ENCODE results near the gene CCDC12. TPM values are rescaled to one million over a fixed set of nuclear protein-coding genes. Genes with fewer than 3 reads are reported as not detected.

The CCDC12 gene
- total and polyA plus RNA-seq, 9 of the 15 experiments (the other 6 are each of a cell fraction or from before 2014, with no cell fraction given): 8.9 to 201 (median 86.9) TPM

- no peak for TF ChIP-seq CBFA2T3 (IDR thresholded peaks at IDR 0.05)
- TF ChIP-seq NRF1 (conservative IDR thresholded peaks at IDR 0.05 in 1 of 2, IDR thresholded peaks at IDR 0.05 in 1 of 2): no peak
- no peak for TF ChIP-seq GTF2B (IDR thresholded peaks at IDR 0.05; ENCODE audit: extremely low read depth, insufficient read length)
- TF ChIP-seq HNRNPUL1 (IDR thresholded peaks at IDR 0.05; ENCODE audit: low read length): no peak
- no peak for TF ChIP-seq ZBTB7A (IDR thresholded peaks at IDR 0.05; ENCODE audit: borderline replicate concordance, control insufficient read depth, low read depth, low read length)
Observed at GRCh38 chr3:46996689-46997452, 20.3 kb upstream of the CCDC12 start (continued).

- H3K79me2 ChIP-seq (ENCODE audit: control insufficient read depth, insufficient read depth, low read length): no peaks in the 10 kb centered on the region
- H3K9ac ChIP-seq (ENCODE audit: insufficient read depth in 1 of 2, low read depth in 2 of 2, low read length in 2 of 2): peak overlapping the region in 1 of 2 experiments; percentile 75; a peak in 2 of 4 replicates
- TF ChIP-seq KLF16 (IDR thresholded peaks at IDR 0.05) (no peak), POLR2G (IDR thresholded peaks at IDR 0.05; ENCODE audit: low read depth, low read length) (peak; percentile 76), CHD1 (IDR thresholded peaks at IDR 0.05; ENCODE audit: low read length) (no peak), HCFC1 (IDR thresholded peaks at IDR 0.05; ENCODE audit: low read depth, low read length) (no peak), ZNF436 (CRISPR knock-in tag; IDR thresholded peaks at IDR 0.05) (no peak), RBFOX2 (IDR thresholded peaks at IDR 0.05; ENCODE audit: low read depth, low read length) (peak; percentile 65), POLR2A (conservative IDR thresholded peaks at IDR 0.05) (0 out of 2 replicates have a peak, but pooled peaks have one; percentile 1), DMBX1 (CRISPR knock-in tag; IDR thresholded peaks at IDR 0.05; ENCODE audit: borderline replicate concordance) (no peak)
- no peak overlapping the region for H2AFZ ChIP-seq (ENCODE audit: low read depth, low read length)
- H3K27ac ChIP-seq (ENCODE audit: extremely low read depth, low read depth, low read length): no peak overlapping the region
- in situ Hi-C loops (cut with MboI) (no loop called here), intact Hi-C loops (cut with micrococcal nuclease) (loop anchor here (10.0 kb wide), 1 partner anchor 291 kb away; the partner anchor contains the start of gene TMIE)
- H3K4me1 ChIP-seq (replicated peaks in 1 of 2; ENCODE audit: control insufficient read depth in 2 of 2, insufficient read depth in 2 of 2, low read length in 2 of 2): peaks cover 0 to 61% of the 10 kb centered on the region in 2 experiments; a peak in 2 of 5 replicates
- no peak for DNase-seq (ENCODE audit: extremely low read depth in 1 of 4, low spot score in 3 of 4)
- no peaks in the 10 kb centered on the region for H3K9me3 ChIP-seq (replicated peaks; ENCODE audit: control insufficient read depth, insufficient read depth, low read depth, low read length)
- H3K9me1 ChIP-seq (ENCODE audit: control insufficient read depth, insufficient read depth, low read length): no peaks in the 10 kb centered on the region
- no peak for ATAC-seq
- H3K36me3 ChIP-seq (ENCODE audit: control insufficient read depth, insufficient read depth, low read length): peaks cover 98% of the 10 kb centered on the region
- FAIRE-seq: no peak
- ChIA-PET CTCF (ENCODE audit: low intra/inter-chr PET ratio) (interaction anchor here (3.8 kb wide), 1 partner anchor 72 kb away, joined by 33 read pairs; no protein-coding TSS in a partner anchor), POLR2A (interaction anchor here (0.6 to 2.9 kb wide), 8 partner anchors 8 to 17 kb away, joined by 3 to 16 read pairs (median 4); no protein-coding TSS in a partner anchor)
- H3K4me2 ChIP-seq (ENCODE audit: insufficient read depth, low read length): no peak overlapping the region
- peaks cover 4% of the 10 kb centered on the region; the same call in 1 of the 2 replicates for H4K20me1 ChIP-seq (replicated peaks; ENCODE audit: control insufficient read depth, insufficient read depth, low read length)
- no TSS peak for BruUV-seq (replicated peaks)
- no peaks in the 10 kb centered on the region for H3K27me3 ChIP-seq (ENCODE audit: control insufficient read depth in 2 of 2, insufficient read depth in 2 of 2, low read length in 2 of 2)
- H3K4me3 ChIP-seq: no peak overlapping the region
- 89% methylated on average over 18 of the region's 22 CpGs for WGBS (ENCODE audit: insufficient coverage, low coverage, missing lambda C conversion rate)
Observed at GRCh38 chr3:46995901-46996562, 19.5 kb upstream of the CCDC12 start.
